NCI-H446 (cell line): ENCODE results near the gene KCTD12.

ENCODE experiments used
- DNase-seq, 2 experiments: peaks; one replicate each; lab custom pipeline; 2025; lab: John Stamatoyannopoulos, UW

Gene KCTD12

GRCh38 chr13:76887076-76887563 lies 915 bp upstream of the KCTD12 start:
- no peak for DNase-seq

DNA sequence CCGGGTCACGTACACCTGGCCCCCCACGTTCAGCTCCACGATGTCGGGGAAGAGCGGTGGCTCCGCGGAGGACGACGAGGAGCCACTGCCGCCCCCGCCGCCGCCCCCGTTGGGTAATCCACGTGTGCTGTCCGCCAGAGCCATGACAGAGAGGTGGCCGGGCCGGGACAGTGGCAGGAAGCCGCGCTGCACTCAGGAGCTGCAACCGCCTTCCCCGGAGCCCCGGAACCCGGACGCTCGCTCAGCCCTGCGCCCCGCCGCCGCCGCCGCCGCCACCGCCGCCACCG lies 257 bp downstream of the KCTD12 start:
- no peak for DNase-seq

- peak; percentile 1 to 33 for DNase-seq
These were observed 801 bp downstream of the KCTD12 start for GRCh38 chr13:76885203-76886004.

GRCh38 chr13:76884907-76885202 lies 1.4 kb downstream of the KCTD12 start:
- DNase-seq: no peak

DNA sequence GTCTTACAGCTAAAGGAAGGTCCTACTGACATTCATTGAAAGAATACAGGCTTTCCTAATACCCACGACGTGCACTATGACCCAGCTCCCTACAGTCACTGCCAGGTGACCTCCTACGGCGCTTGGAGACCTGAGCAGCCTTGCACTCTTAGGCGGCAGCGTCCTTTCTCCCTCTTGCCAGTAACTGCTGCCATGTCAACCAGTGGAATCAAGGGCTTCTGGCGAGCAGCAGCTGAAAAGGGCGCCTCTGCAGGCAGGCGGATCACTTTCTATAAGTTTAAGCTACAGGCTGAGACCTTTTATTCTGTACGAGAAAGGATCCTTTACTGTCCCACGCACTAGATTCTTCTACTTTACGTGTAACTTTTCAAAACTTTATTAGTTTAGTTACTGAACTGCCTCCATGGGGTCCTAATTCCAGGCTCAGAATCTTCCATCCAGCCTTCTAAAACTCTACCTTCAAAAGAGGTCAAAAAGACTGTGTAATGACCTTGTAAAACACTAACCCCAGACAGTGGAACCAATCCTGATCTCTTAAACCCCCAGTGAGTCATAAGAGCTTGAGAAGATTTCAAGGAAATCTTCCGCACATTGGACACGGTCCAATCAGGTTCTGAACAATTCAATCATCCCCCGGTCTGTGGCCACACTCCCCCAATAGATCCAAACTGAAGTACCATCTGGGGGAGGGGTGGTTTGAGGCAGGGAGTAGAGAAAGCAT lies 1.9 kb downstream of the KCTD12 start:
- DNase-seq: peak in 1 of 2 experiments; percentile 26

DNA sequence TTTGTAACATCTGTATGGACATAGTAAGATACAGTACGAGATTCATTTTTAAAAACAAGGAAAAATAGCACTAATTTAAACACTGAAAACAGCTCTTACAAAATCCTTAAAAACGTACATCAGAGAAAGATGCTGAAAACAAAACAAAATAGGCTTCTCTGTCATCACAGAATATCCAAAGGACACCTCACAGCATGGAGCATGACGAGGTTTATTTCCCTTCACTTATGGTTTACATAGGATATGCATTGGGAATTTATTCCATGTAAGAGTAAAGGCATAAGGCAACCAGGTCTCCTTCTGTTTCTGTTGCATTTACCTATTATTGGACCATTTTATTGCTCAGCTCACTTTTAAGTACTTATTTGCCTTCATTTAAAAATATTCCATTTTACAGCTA lies 3.0 kb downstream of the KCTD12 start:
- no peak for DNase-seq

DNA sequence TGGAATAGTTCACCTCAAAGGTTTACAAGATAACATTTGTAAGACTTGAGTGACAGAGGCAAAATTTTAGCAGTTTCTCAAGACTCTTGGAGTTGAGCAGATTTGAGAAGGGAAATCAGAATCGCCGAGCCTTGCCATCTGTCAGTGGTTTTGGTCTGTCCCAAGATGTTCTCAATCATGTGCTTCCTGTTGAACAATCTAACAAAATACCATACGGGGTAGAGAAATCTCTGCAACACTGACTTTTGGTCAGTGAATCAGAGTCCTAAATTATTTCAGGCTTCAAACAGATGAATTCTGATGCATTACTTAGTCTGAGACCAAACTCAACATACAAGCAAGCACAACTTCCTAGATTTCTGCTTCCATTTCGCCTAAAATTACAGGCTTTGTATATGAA lies 3.8 kb downstream of the KCTD12 start:
- peak in 1 of 2 experiments; percentile 13 for DNase-seq

GRCh38 chr13:76879883-76880270 lies 6.3 kb downstream of the KCTD12 start:
- DNase-seq: no peak

DNA sequence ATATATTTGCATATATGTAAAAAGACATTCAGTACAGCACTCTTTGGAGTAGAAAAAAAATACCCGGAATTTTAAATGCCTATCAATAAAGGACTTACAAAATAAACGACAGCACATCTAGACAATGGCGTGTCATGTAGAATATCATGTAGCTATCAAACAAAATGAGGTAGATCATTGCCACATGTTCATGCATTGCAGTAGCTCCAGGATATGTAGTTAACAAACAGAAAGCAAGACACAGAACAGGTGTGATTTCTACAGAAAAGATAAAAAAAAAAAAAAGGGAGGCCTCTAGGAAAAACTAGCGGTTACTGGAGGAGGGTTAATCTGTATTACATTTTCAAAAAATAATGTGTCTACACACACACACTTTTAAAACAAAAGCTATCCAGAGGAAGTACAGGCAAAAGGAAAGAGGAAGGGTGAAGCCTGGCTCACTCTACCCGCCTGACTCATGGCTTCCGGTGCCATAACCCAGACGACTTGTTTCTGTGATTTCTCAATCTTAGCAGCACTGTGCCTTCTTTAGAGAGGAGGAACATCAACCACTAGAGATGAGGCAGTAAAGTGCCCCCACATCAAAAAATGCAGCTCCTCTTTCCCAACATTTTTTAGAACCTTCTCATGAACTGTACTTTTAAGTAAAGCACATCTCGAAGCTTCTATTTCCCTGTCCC lies 6.9 kb downstream of the KCTD12 start:
- no peak for DNase-seq

GRCh38 chr13:76878043-76878442 lies 8.2 kb downstream of the KCTD12 start:
- DNase-seq: no peak

DNA sequence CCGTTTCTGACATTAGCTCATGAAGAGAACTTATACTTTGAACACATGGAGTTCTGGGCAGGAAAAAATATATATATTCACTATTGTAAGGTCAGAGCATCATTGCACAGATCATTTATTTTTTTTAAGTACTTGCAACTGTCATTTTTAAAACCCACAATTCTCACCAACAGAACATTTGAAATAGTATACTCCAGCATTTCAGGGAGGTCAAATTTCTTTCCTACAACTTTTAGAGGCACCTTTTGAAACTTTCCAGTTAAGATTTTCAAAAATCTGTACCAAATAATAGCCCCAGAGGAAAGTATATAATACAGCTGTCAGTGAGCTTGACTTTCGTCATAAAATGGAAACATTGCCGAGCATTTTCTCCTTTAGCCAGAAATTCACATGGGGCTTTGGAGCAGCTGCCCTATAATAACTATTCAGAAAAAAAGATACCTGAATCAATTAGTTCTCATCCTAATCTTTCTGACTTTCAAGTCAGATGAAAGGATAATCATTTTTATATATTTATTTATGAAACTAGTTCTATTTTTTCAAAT lies 10.9 kb downstream of the KCTD12 start:
- DNase-seq: no peak

- no peak for DNase-seq
These were observed 11.7 kb downstream of the KCTD12 start for GRCh38 chr13:76874479-76874878.

- DNase-seq: no peak
These were observed 12.8 kb downstream of the KCTD12 start for GRCh38 chr13:76873445-76873844.

- no peak for DNase-seq
These were observed 13.5 kb downstream of the KCTD12 start for GRCh38 chr13:76872675-76873074.

GRCh38 chr13:76871432-76871831 lies 14.8 kb downstream of the KCTD12 start:
- DNase-seq: no peak

DNA sequence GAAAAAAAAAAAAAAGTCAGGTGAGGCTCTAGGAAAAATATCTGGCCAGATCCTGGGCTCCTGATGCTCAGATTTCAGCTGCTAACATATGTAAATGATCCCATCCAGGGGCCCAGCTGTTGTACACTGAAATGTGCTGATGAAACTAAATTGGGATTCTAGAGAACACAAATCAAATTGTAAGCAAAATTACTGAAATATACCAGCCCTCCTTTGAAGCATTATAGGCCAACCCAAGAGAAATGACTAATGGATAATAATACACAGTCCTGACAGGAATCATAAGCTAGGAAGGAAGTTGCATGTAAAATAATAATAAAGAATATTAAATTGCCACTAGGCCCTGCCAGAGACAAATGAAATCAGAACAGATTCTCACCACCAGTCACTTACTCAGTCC lies 17.8 kb downstream of the KCTD12 start:
- DNase-seq: no peak

- DNase-seq: no peak
These were observed 20.2 kb downstream of the KCTD12 start for GRCh38 chr13:76865996-76866503.

DNA sequence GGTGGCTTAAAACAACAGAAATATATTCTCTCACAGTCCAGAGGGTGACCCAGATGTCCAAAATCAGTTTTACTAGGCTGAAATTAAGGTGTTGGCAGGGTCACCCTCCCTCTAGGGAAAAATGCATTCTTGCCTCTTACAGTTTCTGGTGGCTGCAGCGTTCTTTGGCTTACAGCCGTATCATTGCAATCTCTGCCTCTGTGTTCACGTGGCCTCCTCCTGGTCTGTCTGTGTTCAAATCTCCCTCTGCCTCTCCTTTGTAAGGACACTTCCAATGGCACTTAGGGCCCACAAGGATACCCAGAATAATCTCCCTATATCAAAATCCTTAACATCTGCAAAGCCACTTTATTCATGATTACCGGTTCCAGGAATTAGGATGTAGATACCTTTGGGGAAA lies 21.1 kb downstream of the KCTD12 start:
- no peak for DNase-seq

DNA sequence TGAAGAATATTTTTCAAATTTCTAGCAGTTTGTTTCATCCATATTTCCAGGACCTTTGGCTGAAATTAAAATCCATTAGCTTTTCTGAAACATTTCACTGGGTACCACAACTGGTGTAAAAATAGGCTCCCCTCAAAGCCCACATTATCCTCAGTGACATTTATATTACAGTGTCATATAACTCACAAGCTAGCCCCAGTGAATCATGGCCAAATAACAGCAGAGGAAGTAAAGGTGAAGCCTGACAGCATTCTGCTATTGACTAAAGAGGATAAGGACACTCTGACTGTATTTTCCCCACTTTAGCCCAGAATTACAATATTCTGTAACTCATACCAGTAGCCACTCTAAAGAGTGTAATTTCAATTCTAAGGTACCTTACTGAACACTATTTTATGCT lies 21.9 kb downstream of the KCTD12 start:
- no peak for DNase-seq

- no peak for DNase-seq
These were observed 23.2 kb downstream of the KCTD12 start for GRCh38 chr13:76863022-76863421.

DNA sequence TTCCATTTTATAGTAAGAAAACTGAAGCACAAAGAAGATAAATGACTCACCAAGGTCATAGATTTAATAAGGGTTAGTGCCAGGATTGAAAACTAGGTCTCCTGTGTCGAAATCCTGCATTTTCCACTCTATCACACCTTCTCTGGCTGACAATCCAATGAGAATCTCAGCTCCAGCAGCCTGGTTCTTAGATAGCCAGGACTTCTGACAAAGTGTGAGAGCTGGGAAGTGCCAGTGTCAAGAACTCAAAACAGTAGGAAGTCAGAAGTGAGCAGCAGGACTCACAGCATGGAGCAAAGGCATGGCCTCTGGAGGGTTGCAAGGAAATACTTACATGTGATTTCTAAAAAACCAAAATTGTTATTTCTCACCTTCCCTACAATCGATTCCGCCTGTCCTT lies 24.3 kb downstream of the KCTD12 start:
- DNase-seq: no peak

DNA sequence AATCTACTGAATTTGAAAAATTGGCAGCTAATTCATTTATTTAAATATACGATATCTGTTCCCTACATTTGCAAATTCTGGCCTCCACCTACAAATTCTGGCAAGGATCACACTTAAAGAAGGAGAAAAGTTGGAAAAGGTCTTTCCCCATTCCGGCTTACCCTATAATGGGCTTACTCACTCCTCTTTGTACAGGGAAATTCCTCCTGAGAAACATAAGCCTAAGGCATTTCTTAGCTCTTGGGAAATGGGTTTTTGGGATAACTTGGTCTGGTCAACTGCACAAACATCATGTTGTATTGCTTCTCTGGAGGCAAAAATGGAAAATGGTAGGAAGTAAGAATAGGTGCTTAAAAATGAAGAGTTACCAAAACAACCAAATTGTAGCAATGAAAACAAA lies 25.5 kb downstream of the KCTD12 start:
- DNase-seq: no peak

- no peak for DNase-seq
These were observed 31.3 kb downstream of the KCTD12 start for GRCh38 chr13:76854894-76855293.
